ENCODE data around the gene NIFK. TPM values are rescaled to one million over a fixed set of nuclear protein-coding genes. Genes with fewer than 3 reads are reported as not detected.
A peak's percentile ranks its signal among the peaks of the same experiment; 100 is the strongest.

Gene NIFK
- total and polyA plus RNA-seq, 7 donors, result 19.9 to 51.2 (median 27.5) TPM

DNA sequence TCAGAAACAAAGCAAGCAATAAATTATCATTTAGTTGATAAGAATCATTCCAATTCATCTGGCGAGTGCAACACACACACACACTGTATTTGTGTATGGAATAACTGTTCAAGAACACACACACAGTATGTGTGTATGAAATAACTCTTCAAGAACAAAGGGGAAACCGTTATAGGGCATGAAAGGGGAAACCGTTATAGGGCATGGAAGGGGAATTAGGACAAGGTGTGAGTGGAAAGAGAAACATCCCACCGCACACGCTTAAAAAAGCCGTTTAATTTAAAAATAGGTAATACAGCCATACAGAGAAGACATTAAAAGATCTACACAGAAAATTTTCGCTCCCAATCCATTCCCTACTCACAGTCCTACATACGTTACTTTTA lies 18.2 kb upstream of the NIFK start:
- DNase-seq, result no peak
- no peak for TF ChIP-seq CTCF (IDR thresholded peaks at IDR 0.05)
- TF ChIP-seq EP300 (IDR thresholded peaks at IDR 0.05), result no peak
- TF ChIP-seq POLR2AphosphoS5 (IDR thresholded peaks at IDR 0.05), result no peak
- TF ChIP-seq POLR2A (IDR thresholded peaks at IDR 0.05), result no peak
- Histone ChIP-seq H3K9me3 (no peaks in the 10 kb centered on the region), H3K36me3 (peaks cover 0 to 22% (median under 1%) of the 10 kb centered on the region in 4 donors), H3K4me1 (peaks cover 0 to 34% (median 28%) of the 10 kb centered on the region in 4 donors), H3K27me3 (no peaks in the 10 kb centered on the region), H3K27ac (peak overlapping the region; percentile 37 to 89 (median 82)), H3K4me3 (peak overlapping the region; percentile 44 to 95 (median 79))
- intact Hi-C loops (cut with DNase I), result loop anchor here (1.0 to 5.0 kb wide), 2 partner anchors 19 to 223 kb away; partner anchors contain the start of genes NIFK and RNU4ATAC
- WGBS, 2 donors, result 2% methylated on average over 8 of the region's 8 CpGs

DNA sequence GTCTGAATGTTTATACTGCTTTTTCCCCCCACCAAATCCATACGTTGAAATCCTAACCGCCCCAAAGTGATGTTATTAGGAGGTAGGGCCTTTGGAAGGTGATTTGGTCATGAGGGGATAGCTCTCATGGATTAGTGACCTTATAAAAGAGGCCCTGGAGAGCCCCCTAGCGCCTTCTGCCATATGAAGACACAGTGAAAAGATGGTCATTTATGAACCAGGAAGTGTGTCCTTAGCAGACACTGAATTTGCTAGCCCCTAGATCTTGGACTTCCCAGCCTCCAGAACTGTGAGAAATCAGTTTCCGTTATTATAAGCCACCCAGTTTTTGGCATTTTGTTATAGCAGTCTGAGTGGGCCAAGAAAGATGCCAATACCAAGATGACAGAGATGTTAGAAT lies 11.5 kb upstream of the NIFK start:
- Histone ChIP-seq H3K4me1 (no peaks in the 10 kb centered on the region), H3K27me3 (no peaks in the 10 kb centered on the region), H3K9me3 (no peaks in the 10 kb centered on the region), H3K36me3 (no peaks in the 10 kb centered on the region), H3K4me3 (no peak overlapping the region), H3K27ac (no peak overlapping the region)
- DNase-seq, result no peak
- intact Hi-C loops (cut with DNase I), result no loop called here
- TF ChIP-seq CTCF (IDR thresholded peaks at IDR 0.05) (no peak), POLR2A (IDR thresholded peaks at IDR 0.05) (no peak), POLR2AphosphoS5 (IDR thresholded peaks at IDR 0.05) (no peak), EP300 (IDR thresholded peaks at IDR 0.05) (no peak)
- whole genome bisulfite sequencing, 2 donors, result 73 to 87% methylated on average over 4 of the region's 4 CpGs

- H3K9me3 ChIP-seq, result no peaks in the 10 kb centered on the region
- H3K27ac ChIP-seq, result no peak overlapping the region
- DNase-seq, result no peak
- no peak overlapping the region for H3K4me3 ChIP-seq
- intact Hi-C loops (cut with DNase I), result no loop called here
- no peaks in the 10 kb centered on the region for H3K36me3 ChIP-seq
- no peak for TF ChIP-seq POLR2AphosphoS5 (IDR thresholded peaks at IDR 0.05)
- no peak for TF ChIP-seq POLR2A (IDR thresholded peaks at IDR 0.05)
- no peak for TF ChIP-seq EP300 (IDR thresholded peaks at IDR 0.05)
- no peak for TF ChIP-seq CTCF (IDR thresholded peaks at IDR 0.05)
- H3K4me1 ChIP-seq, result no peaks in the 10 kb centered on the region
- H3K27me3 ChIP-seq, result no peaks in the 10 kb centered on the region
- WGBS, 2 donors, result 73 to 88% methylated on average over 6 of the region's 6 CpGs
Observed at GRCh38 chr2:121746071-121746578, 9.4 kb upstream of the NIFK start.

DNA sequence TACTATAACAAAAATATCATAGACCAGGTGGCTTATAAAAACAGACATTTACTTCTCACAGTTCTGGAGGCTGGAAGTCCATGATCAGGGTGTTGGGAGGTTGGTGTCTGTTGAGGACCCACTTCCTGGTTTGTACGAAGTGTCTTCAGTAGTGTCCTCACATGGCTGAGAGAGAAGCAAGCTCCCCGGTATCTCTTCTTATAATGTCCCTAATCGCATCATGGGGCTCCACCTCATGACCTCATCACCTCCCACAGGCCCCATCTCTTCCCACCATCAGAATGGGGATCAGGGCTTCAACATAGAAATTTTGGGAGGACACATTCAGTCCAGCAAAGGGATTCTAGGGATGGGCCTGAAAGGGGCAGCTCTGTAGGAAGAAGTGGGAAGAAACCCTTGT lies 4.8 kb upstream of the NIFK start:
- Histone ChIP-seq H3K27me3 (no peaks in the 10 kb centered on the region), H3K4me1 (peaks cover 0 to 5% (median 2%) of the 10 kb centered on the region in 4 donors), H3K9me3 (no peaks in the 10 kb centered on the region), H3K27ac (no peak overlapping the region), H3K36me3 (no peaks in the 10 kb centered on the region), H3K4me3 (no peak overlapping the region)
- intact Hi-C loops (cut with DNase I), result no loop called here
- DNase-seq, result no peak
- TF ChIP-seq POLR2AphosphoS5 (IDR thresholded peaks at IDR 0.05) (no peak), POLR2A (IDR thresholded peaks at IDR 0.05) (no peak), EP300 (IDR thresholded peaks at IDR 0.05) (no peak), CTCF (IDR thresholded peaks at IDR 0.05) (no peak)
- 89 to 93% methylated on average over 3 of the region's 3 CpGs for WGBS, 2 donors

DNA sequence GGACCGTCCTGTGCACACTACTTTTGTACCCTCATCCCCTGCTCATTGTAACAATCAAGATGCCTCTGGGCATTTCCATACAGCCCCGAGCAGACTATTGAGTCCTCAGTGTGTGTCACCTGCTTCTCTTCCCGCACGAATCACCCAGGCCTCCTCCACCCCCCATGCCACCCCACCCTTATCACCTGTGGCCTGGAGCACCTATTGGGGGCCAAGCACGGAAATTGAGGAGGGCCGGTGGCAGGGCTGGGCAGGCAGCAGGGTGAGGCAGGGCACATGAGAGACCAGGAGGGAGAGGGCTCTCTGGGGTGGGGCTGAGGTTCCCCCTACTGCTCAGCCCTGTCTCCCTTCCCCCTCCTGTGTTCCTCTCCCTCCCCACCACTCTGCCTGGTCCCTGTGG lies 4.3 kb upstream of the NIFK start:
- intact Hi-C loops (cut with DNase I), result no loop called here
- H3K27me3 ChIP-seq, result no peaks in the 10 kb centered on the region
- no peak for DNase-seq
- 82 to 85% methylated on average over 6 of the region's 6 CpGs for WGBS, 2 donors
- H3K4me1 ChIP-seq, result peaks cover 0 to 9% (median 3%) of the 10 kb centered on the region in 4 donors
- no peaks in the 10 kb centered on the region for H3K36me3 ChIP-seq
- no peaks in the 10 kb centered on the region for H3K9me3 ChIP-seq
- no peak overlapping the region for H3K4me3 ChIP-seq
- no peak overlapping the region for H3K27ac ChIP-seq
- TF ChIP-seq POLR2A (IDR thresholded peaks at IDR 0.05), result no peak
- TF ChIP-seq CTCF (IDR thresholded peaks at IDR 0.05), result no peak
- no peak for TF ChIP-seq POLR2AphosphoS5 (IDR thresholded peaks at IDR 0.05)
- TF ChIP-seq EP300 (IDR thresholded peaks at IDR 0.05), result no peak

Data from sigmoid colon (tissue), 7 donors.